ENCODE measurements around the gene RNF150.

RNF150 gene

GRCh38 chr4:140876615-140877364, 256.5 kb downstream of the RNF150 start:
- no peak for TF ChIP-seq YY1 (IDR thresholded peaks at IDR 0.05; ENCODE audit: insufficient read depth, insufficient read length)
- TF ChIP-seq ZNF274 (IDR thresholded peaks at IDR 0.05; ENCODE audit: low read depth, low read length), result no peak
- H3K4me3 ChIP-seq (ENCODE audit: insufficient read length, low read depth), result no peak overlapping the region
- H3K9ac ChIP-seq (ENCODE audit: insufficient read length, low read depth), result no peak overlapping the region
- H3K36me3 ChIP-seq (ENCODE audit: insufficient read depth, insufficient read length, low read length), result no peaks in the 10 kb centered on the region
- H3K4me1 ChIP-seq (ENCODE audit: insufficient read depth, insufficient read length), result no peaks in the 10 kb centered on the region
- no peaks in the 10 kb centered on the region for H3K27me3 ChIP-seq (ENCODE audit: insufficient read depth, insufficient read length)
- no peak for DNase-seq (ENCODE audit: low read depth, low spot score)
- H3K9me3 ChIP-seq (ENCODE audit: insufficient read depth, low read length), result peaks cover 19% of the 10 kb centered on the region

- no peak for TF ChIP-seq SUZ12 (IDR thresholded peaks at IDR 0.05; ENCODE audit: extremely low read depth, insufficient read depth, insufficient read length)
- TF ChIP-seq YY1 (IDR thresholded peaks at IDR 0.05; ENCODE audit: insufficient read depth, insufficient read length), result no peak
- no peak for TF ChIP-seq ZNF274 (IDR thresholded peaks at IDR 0.05; ENCODE audit: low read depth, low read length)
- Histone ChIP-seq H3K9me3 (ENCODE audit: insufficient read depth, low read length) (peaks cover 19% of the 10 kb centered on the region), H3K4me3 (ENCODE audit: insufficient read length, low read depth) (no peak overlapping the region), H3K4me1 (ENCODE audit: insufficient read depth, insufficient read length) (no peaks in the 10 kb centered on the region), H3K27me3 (ENCODE audit: insufficient read depth, insufficient read length) (no peaks in the 10 kb centered on the region), H3K9ac (ENCODE audit: insufficient read length, low read depth) (no peak overlapping the region), H3K36me3 (ENCODE audit: insufficient read depth, insufficient read length, low read length) (no peaks in the 10 kb centered on the region)
- DNase-seq (ENCODE audit: low read depth, low spot score), result no peak
These were observed 257.4 kb downstream of the RNF150 start for GRCh38 chr4:140875746-140876452.

- TF ChIP-seq ZNF274 (IDR thresholded peaks at IDR 0.05; ENCODE audit: low read depth, low read length), result no peak
- no peak for TF ChIP-seq YY1 (IDR thresholded peaks at IDR 0.05; ENCODE audit: insufficient read depth, insufficient read length)
- TF ChIP-seq SUZ12 (IDR thresholded peaks at IDR 0.05; ENCODE audit: extremely low read depth, insufficient read depth, insufficient read length), result no peak
- DNase-seq (ENCODE audit: low read depth, low spot score), result no peak
- no peak overlapping the region for H3K4me3 ChIP-seq (ENCODE audit: insufficient read length, low read depth)
These were observed 259.2 kb downstream of the RNF150 start for GRCh38 chr4:140874056-140874455.

GRCh38 chr4:140871368-140871767, 261.9 kb downstream of the RNF150 start:
- H3K27me3 ChIP-seq (ENCODE audit: insufficient read depth, insufficient read length), result no peaks in the 10 kb centered on the region
- no peaks in the 10 kb centered on the region for H3K36me3 ChIP-seq (ENCODE audit: insufficient read depth, insufficient read length, low read length)
- H3K4me1 ChIP-seq (ENCODE audit: insufficient read depth, insufficient read length), result no peaks in the 10 kb centered on the region
- no peak overlapping the region for H3K9ac ChIP-seq (ENCODE audit: insufficient read length, low read depth)
- DNase-seq (ENCODE audit: low read depth, low spot score), result no peak
- TF ChIP-seq SUZ12 (IDR thresholded peaks at IDR 0.05; ENCODE audit: extremely low read depth, insufficient read depth, insufficient read length) (no peak), ZNF274 (IDR thresholded peaks at IDR 0.05; ENCODE audit: low read depth, low read length) (no peak), YY1 (IDR thresholded peaks at IDR 0.05; ENCODE audit: insufficient read depth, insufficient read length) (no peak)
- H3K9me3 ChIP-seq (ENCODE audit: insufficient read depth, low read length), result no peaks in the 10 kb centered on the region
- H3K4me3 ChIP-seq (ENCODE audit: insufficient read length, low read depth), result no peak overlapping the region

More at GRCh38 chr4:140874056-140874455, 259.2 kb downstream of the RNF150 start:
- Histone ChIP-seq H3K9me3 (ENCODE audit: insufficient read depth, low read length) (peaks cover 5% of the 10 kb centered on the region; the same call in 1 of the 2 replicates), H3K36me3 (ENCODE audit: insufficient read depth, insufficient read length, low read length) (no peaks in the 10 kb centered on the region), H3K4me1 (ENCODE audit: insufficient read depth, insufficient read length) (no peaks in the 10 kb centered on the region), H3K27me3 (ENCODE audit: insufficient read depth, insufficient read length) (no peaks in the 10 kb centered on the region), H3K9ac (ENCODE audit: insufficient read length, low read depth) (no peak overlapping the region)

GRCh38 chr4:140870427-140870826, 262.8 kb downstream of the RNF150 start:
- TF ChIP-seq ZNF274 (IDR thresholded peaks at IDR 0.05; ENCODE audit: low read depth, low read length), result no peak
- no peak for TF ChIP-seq YY1 (IDR thresholded peaks at IDR 0.05; ENCODE audit: insufficient read depth, insufficient read length)
- Histone ChIP-seq H3K4me3 (ENCODE audit: insufficient read length, low read depth) (no peak overlapping the region), H3K9me3 (ENCODE audit: insufficient read depth, low read length) (no peaks in the 10 kb centered on the region), H3K4me1 (ENCODE audit: insufficient read depth, insufficient read length) (no peaks in the 10 kb centered on the region), H3K36me3 (ENCODE audit: insufficient read depth, insufficient read length, low read length) (no peaks in the 10 kb centered on the region), H3K9ac (ENCODE audit: insufficient read length, low read depth) (no peak overlapping the region), H3K27me3 (ENCODE audit: insufficient read depth, insufficient read length) (no peaks in the 10 kb centered on the region)
- DNase-seq (ENCODE audit: low read depth, low spot score), result no peak

GRCh38 chr4:140869446-140869845, 263.8 kb downstream of the RNF150 start:
- no peaks in the 10 kb centered on the region for H3K4me1 ChIP-seq (ENCODE audit: insufficient read depth, insufficient read length)
- H3K9me3 ChIP-seq (ENCODE audit: insufficient read depth, low read length), result no peaks in the 10 kb centered on the region
- no peaks in the 10 kb centered on the region for H3K36me3 ChIP-seq (ENCODE audit: insufficient read depth, insufficient read length, low read length)
- no peak for DNase-seq (ENCODE audit: low read depth, low spot score)
- no peaks in the 10 kb centered on the region for H3K27me3 ChIP-seq (ENCODE audit: insufficient read depth, insufficient read length)
- no peak overlapping the region for H3K4me3 ChIP-seq (ENCODE audit: insufficient read length, low read depth)
- no peak overlapping the region for H3K9ac ChIP-seq (ENCODE audit: insufficient read length, low read depth)
- TF ChIP-seq ZNF274 (IDR thresholded peaks at IDR 0.05; ENCODE audit: low read depth, low read length) (no peak), YY1 (IDR thresholded peaks at IDR 0.05; ENCODE audit: insufficient read depth, insufficient read length) (no peak), SUZ12 (IDR thresholded peaks at IDR 0.05; ENCODE audit: extremely low read depth, insufficient read depth, insufficient read length) (no peak)

GRCh38 chr4:140867356-140867755, 265.9 kb downstream of the RNF150 start:
- H3K9ac ChIP-seq (ENCODE audit: insufficient read length, low read depth), result no peak overlapping the region
- H3K36me3 ChIP-seq (ENCODE audit: insufficient read depth, insufficient read length, low read length), result no peaks in the 10 kb centered on the region
- no peak for DNase-seq (ENCODE audit: low read depth, low spot score)
- H3K4me1 ChIP-seq (ENCODE audit: insufficient read depth, insufficient read length), result no peaks in the 10 kb centered on the region
- no peaks in the 10 kb centered on the region for H3K27me3 ChIP-seq (ENCODE audit: insufficient read depth, insufficient read length)
- TF ChIP-seq YY1 (IDR thresholded peaks at IDR 0.05; ENCODE audit: insufficient read depth, insufficient read length) (no peak), ZNF274 (IDR thresholded peaks at IDR 0.05; ENCODE audit: low read depth, low read length) (no peak), SUZ12 (IDR thresholded peaks at IDR 0.05; ENCODE audit: extremely low read depth, insufficient read depth, insufficient read length) (no peak)
- no peak overlapping the region for H3K4me3 ChIP-seq (ENCODE audit: insufficient read length, low read depth)
- H3K9me3 ChIP-seq (ENCODE audit: insufficient read depth, low read length), result no peaks in the 10 kb centered on the region

Data from NT2/D1 (cell line).